Measurements from ENCODE around the gene TBC1D5.
A peak's percentile ranks its signal among the peaks of the same experiment; 100 is the strongest.

- TF ChIP-seq, protein P1, sequence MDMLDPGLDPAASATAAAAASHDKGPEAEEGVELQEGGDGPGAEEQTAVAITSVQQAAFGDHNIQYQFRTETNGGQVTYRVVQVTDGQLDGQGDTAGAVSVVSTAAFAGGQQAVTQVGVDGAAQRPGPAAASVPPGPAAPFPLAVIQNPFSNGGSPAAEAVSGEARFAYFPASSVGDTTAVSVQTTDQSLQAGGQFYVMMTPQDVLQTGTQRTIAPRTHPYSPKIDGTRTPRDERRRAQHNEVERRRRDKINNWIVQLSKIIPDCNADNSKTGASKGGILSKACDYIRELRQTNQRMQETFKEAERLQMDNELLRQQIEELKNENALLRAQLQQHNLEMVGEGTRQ (IDR thresholded peaks at IDR 0.05): no peak
- TF ChIP-seq POLR2A (IDR thresholded peaks at IDR 0.05; ENCODE audit: low read length) (no peak), KDM1A (IDR thresholded peaks at IDR 0.05; ENCODE audit: low read depth) (no peak), MYC (IDR thresholded peaks at IDR 0.05; ENCODE audit: borderline replicate concordance, low read length) (no peak), POLR2AphosphoS2 (conservative IDR thresholded peaks at IDR 0.05; ENCODE audit: low read length) (no peak), CTCF (IDR thresholded peaks at IDR 0.05) (peak; percentile 40; the same call in 2 of the 3 replicates), CBX8 (IDR thresholded peaks at IDR 0.05) (no peak), SMC3 (IDR thresholded peaks at IDR 0.05) (peak; percentile 67), ELK1 (IDR thresholded peaks at IDR 0.05; ENCODE audit: low read depth, low read length) (no peak), CEBPB (IDR thresholded peaks at IDR 0.05) (no peak), NR3C1 (IDR thresholded peaks at IDR 0.05) (no peak), EP300 (IDR thresholded peaks at IDR 0.05) (no peak)
Observed at GRCh38 chr3:17473761-17474160, 268.7 kb downstream of the TBC1D5 start.

All from A549 (cell line).